COR-L47 (cell line): Measurements from ENCODE around the gene SHROOM1.
"Not testable (repeated sequence)": the region's sequence is repeated elsewhere in the genome, so short reads cannot be mapped to it uniquely, and the experiment has no call there.

Experiments
- DNase-seq: peaks from one replicate; lab custom pipeline; 2025; lab: John Stamatoyannopoulos, UW

The SHROOM1 gene

GRCh38 chr5:132805872-132806271 is 24.6 kb downstream of the SHROOM1 start:
- not testable (repeated sequence) for DNase-seq

DNA sequence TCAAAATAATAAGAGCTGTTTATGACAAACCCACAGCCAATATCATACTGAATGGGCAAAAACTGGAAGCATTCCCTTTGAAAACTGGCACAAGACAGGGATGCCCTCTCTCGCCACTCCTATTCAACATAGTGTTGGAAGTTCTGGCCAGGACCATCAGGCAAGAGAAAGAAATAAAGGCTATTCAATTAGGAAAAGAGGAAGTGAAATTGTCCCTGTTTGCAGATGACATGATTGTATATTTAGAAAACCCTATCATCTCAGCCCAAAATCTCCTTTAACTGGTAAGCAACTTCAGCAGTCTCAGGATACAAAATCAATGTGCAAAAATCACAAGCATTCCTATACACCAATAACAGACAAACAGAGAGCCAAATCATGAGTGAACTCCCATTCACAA is 26.2 kb downstream of the SHROOM1 start:
- DNase-seq, result not testable (repeated sequence)

DNA sequence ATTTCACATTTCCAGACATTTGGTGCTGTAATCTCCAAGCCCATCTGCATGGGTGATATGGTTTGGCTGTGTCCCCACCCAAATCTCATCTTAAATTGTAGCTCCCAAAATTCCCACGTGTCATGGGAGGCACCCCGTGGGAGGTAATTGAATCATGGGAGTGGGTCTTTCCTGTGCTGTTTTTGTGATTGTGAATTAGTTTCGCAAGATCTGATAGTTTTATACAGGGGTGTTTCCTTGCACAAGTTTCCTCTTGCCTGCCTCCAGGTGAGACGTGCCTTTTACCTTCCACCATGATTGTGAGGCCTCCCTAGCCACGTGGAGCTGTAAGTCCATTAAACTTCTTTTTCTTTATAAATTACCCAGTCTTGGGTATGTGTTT is 27.8 kb downstream of the SHROOM1 start:
- not testable (repeated sequence) for DNase-seq

GRCh38 chr5:132802044-132802684 is 28.3 kb downstream of the SHROOM1 start:
- DNase-seq, result no peak

- DNase-seq, result no peak
Measured at GRCh38 chr5:132800545-132800944, 29.9 kb downstream of the SHROOM1 start.

DNA sequence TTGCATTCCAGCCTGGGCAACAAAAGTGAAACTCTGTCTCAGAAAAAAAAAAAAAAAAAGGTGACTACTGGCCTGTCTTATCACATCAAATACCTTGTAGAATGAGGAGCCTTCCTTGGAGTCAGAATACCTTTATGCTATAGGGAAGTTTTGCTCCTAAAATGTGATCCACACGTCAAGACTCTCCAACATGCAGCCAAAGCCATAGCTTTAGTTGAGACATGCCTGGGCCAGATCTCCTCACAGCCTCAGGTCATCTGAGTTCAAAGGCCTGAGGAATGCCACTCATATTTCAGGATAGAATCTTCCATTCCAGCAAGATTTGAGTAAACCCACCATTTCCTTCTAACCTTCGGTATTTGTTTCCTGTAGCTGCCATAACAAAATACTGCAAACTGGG is 31.1 kb downstream of the SHROOM1 start:
- no peak for DNase-seq

DNA sequence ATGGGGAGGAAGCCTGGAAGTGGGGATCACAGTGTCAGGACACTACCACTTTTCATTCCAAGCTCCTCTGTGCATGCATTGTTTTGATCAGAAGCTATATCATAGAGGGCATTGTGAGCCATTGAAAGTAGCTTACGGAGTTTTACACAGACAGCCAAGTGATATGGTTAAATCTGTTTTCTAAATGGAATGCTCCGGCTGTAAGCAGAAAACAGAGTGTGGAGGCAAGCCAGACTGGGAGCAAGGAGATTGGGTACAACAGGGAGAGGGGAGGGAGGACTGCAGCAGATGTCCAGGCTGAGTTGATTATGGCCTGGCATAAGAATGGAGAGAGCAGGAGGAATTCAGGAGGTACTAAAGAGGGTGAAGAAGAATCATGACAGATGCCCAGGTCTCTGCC is 32.8 kb downstream of the SHROOM1 start:
- no peak for DNase-seq

DNA sequence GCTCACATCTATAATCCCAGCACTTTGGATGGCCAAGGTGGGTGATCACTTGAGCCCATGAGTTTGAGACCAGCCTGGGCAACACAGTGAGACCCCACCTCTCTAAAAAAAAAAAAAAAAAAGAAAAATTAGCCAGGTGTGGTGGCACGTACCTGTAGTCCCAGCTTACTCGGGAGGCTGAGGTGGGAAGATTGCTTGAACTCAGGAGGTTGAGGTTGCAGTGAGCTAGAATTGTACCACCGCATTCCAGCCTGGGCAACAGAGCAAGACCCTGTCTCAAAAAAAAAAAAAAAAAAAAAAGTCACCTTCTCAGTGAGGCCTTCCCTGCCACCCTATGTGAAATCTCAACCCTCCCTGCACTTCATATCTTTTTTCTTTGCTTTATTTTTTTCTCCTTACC is 39.4 kb downstream of the SHROOM1 start:
- no peak for DNase-seq

DNA sequence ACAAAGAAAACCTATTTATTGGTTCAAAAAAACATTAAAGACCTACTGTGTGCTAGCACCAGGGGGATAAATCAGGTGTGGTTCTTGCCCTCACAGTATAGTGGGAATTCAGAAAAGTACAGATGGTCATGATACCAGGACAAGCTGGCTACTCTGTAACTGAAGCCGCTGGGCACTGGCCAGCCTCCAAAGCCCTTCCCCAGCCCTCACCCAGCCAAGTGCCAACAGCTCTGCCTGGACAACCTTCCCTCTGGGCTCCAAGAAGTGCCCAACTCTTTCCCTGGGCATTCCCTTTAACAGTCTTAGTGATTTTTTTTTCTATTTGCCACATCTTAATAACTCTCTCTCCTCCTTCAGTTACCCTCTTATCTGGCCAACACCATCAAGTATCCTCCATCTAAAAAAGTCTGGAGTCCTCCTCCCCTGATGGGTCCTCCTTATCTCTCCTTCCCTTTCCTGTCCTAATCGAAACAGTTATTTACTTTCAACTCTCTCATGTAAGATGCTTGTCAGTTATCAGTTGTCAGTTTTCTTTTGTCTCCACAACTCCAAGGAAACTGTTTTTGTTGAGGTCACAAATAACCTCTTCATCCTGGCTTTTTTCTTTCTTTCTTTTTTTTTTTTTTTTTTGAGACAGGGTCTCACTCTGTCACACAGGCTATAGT is 40.1 kb downstream of the SHROOM1 start:
- DNase-seq, result no peak

GRCh38 chr5:132788990-132789886 is 41.2 kb downstream of the SHROOM1 start:
- no peak for DNase-seq

- no peak for DNase-seq
Measured at GRCh38 chr5:132788508-132788907, 41.9 kb downstream of the SHROOM1 start.

GRCh38 chr5:132787076-132787475 is 43.4 kb downstream of the SHROOM1 start:
- no peak for DNase-seq

DNA sequence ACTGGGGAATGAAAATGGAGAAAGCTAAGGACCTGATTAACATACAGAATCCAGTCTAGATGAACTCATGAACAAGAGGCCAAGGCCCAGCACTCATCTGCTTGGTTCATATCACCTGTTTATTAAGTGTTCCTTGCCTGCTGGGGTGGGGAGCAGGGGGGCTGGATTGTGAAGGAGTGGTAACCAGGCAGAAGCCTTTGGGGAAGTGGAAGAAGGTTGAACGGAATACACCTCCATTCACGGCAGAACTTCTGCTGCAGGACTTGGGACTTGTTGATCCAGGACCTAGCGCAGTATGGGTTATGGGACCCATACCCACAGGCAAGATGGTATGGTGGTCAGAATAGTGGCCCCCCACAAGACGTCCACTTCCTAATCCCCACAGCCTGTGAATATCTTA is 44.6 kb downstream of the SHROOM1 start:
- DNase-seq, result no peak

GRCh38 chr5:132785365-132785764 is 45.1 kb downstream of the SHROOM1 start:
- DNase-seq, result no peak

GRCh38 chr5:132782101-132782500 is 48.3 kb downstream of the SHROOM1 start:
- DNase-seq, result no peak

DNA sequence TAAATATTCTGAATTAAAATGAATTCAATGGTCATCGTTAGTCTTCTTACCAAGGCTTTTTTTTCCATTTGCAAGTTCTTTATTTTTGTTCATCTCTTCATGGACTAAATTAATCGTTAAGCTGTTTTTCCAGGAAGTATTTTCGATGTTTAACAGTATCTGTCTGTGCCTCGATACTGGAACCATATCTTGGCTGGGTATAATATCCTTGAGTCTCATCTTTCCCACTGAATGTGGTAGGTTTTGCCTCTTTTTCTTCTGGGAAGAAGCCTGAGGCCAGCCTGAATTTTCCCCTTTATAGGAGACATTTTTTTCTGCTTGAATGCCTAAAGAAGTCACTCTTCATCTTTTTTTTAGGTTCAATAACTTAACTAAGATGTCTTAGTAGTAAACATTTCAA is 49.4 kb downstream of the SHROOM1 start:
- no peak for DNase-seq

DNA sequence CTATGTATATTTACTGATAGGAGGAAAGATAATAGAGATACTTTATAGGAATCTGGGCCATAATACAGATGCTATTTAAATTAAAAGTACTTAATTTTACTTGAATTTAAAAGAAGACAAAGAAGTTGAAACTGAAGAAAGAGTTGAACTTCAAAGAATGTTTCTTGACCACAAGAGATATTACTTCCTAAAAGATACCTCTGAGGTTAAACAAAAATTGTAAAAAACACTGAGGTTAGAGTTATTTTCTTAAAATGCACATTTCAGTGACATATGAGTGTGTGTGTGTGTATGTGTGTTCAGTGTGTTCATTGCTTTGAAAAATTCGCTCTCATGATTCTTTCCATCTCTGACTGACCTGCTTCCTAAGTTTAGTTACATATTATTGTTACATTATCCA is 49.9 kb downstream of the SHROOM1 start:
- no peak for DNase-seq

DNA sequence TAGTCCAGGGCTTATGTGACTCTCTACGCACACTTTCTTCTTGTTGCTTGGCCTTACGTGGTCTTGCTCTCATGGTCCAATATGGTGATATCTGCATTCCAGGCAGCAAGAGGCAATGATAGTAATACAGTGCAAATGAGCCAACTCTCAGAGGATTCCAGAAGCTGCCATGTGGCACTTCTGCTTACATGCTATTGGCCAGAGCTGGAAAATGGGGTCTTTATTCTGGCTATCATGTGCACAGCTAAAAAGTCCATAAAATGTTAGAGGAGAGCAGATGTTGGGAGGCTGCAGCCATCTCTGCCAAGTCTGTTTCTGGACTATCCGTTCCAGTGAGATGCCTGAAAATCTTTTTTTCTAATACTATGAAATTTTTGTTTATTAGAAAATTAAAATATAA is 50.5 kb downstream of the SHROOM1 start:
- DNase-seq, result no peak

- no peak for DNase-seq
Measured at GRCh38 chr5:132778856-132779255, 51.6 kb downstream of the SHROOM1 start.

DNA sequence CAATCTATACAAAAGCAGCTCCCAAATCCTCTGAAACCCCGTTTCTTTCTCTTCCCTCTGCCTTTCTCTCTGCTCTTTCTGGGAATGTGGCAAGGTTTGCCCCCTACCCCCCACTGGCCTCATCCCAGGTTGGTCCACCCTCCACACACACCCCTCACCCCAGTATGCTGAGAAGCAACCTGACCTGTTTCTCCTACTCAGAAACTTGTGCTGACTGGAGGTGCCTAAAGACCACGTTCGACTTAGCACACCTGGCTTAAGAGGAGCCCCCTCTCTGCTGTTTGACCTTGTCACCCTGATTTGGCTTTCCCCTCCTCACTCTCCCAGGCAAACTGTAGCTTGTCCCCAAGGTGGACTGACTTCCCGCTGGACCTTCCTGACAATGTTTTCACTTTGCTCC is 52.3 kb downstream of the SHROOM1 start:
- no peak for DNase-seq

DNA sequence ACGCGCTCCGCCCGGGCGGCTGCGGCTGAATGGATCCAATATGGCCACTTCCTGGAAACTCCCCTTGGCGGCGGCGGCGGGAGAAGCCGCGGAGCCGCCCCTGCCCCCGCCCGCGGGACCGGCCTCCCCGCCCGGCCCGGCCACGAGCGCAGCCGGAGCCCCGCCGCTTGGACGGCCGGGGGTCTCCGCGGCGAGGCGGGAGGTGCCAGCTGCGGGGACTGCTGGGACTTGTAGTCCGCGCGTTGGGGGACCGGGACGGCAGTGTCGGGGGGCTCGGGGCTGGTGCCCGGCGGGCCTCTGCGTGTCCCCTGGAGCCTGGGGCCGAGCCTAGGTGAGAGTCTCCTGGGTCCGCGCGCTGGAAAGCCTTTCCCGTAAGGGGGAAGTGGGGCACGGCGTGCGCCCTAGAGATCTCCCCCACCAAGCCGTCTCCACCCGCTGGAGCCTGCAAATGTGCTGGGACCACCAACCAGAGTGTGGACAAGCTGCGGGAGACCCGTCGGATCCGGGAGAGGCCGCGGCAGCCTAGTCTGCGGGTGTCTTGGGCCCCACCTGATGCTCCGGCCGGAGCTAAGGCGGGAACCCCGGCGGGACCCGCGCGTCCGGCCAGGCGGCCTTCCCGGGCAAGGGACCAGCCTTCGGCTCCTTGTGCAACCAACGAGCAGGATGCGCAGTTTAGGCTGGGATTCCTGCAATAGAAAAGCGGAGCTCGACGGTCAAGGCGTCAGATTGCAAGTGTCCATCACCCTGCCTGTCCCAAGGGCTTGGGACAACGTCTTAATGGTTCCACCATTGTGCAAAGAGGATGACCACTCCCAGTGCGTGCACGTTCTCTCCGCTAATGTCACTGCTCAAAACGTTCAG is 53.0 kb downstream of the SHROOM1 start, which contains the start of gene SEPTIN8:
Gene SEPTIN8 (minus strand): TSS at position 31 of the 861 bp plus-strand sequence. CDS start 102 bp downstream, outside the sequence.
- DNase-seq, result peak; percentile 43

DNA sequence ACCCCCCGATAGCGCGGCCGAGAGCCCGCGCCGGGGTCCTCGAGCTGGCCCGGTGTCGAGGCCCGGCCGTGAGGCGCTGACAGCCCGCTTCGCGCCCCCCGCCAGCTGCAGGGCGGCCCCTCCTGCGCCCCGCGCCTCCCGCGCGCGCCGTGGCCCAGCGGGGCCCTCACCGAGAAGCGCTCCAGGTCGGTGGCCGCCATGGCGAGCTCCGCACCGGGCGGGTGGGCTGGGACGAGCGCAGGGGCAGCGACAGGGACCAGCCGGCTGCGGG is 53.6 kb downstream of the SHROOM1 start:
- no peak for DNase-seq
